K562 (cell line): ENCODE data around the gene CDCP1. TPM values are rescaled to one million over a fixed set of nuclear protein-coding genes. Genes with fewer than 3 reads are reported as not detected.
A peak's percentile ranks its signal among the peaks of the same experiment; 100 is the strongest.

Experiments used
- ATF3 ChIP-seq, 2 experiments: fragments of 450-650 bp in 1 of 2; sonication (generic) in 1 of 2; formaldehyde crosslinking in 1 of 2; IDR thresholded peaks in 1 of 2; conservative IDR thresholded peaks in 1 of 2; 2 replicates each; pipeline versions ENCODE4 v1.6.1 to v1.8.1; 2016 to 2023; ENCODE audit warnings: mild to moderate bottlenecking in 2 of 2, moderate library complexity in 2 of 2, inconsistent platforms in 1 of 2, missing genetic modification reagents in 1 of 2
- BDP1 ChIP-seq: IDR thresholded peaks from 3 replicates; pipeline ENCODE4 v1.6.1; 2011; ENCODE audit not compliant: insufficient read length, insufficient read depth
- CBX2 ChIP-seq: fragments of 200-600 bp; sonication (generic); IDR thresholded peaks from one replicate; pipeline ENCODE4 v1.6.1; 2012; ENCODE audit warnings: mild to moderate bottlenecking, low read length, inconsistent platforms; ENCODE audit not compliant: insufficient read depth, poor library complexity, severe bottlenecking
- CHD2 ChIP-seq: IDR thresholded peaks from 2 replicates; pipeline ENCODE4 v1.6.1; 2011; ENCODE audit warnings: low read depth, low read length
- CHD4 ChIP-seq: fragments of 200-600 bp; sonication (generic); IDR thresholded peaks from 3 replicates; pipeline ENCODE4 v1.6.1; 2012; ENCODE audit warnings: low read depth, mild to moderate bottlenecking, mixed read lengths, low read length, inconsistent platforms; ENCODE audit not compliant: insufficient read depth, insufficient replicate concordance, poor library complexity, severe bottlenecking
- EHMT2 ChIP-seq: fragments of 450-650 bp; IDR thresholded peaks from 2 replicates; pipeline ENCODE4 v1.6.1; 2018; ENCODE audit warnings: antibody characterized with exemption
- ETS2 ChIP-seq: IDR thresholded peaks from 2 replicates; pipeline ENCODE4 v1.6.1; 2016; ENCODE audit warnings: borderline replicate concordance, missing genetic modification characterization, mild to moderate bottlenecking, moderate library complexity, missing compliant biosample characterization; ENCODE audit not compliant: poor library complexity, severe bottlenecking
- ETV6 ChIP-seq, 3 experiments: fragments of 150-350 bp in 1 of 3; sonication (generic) in 1 of 3; formaldehyde crosslinking in 1 of 3; IDR thresholded peaks; 2 replicates each; pipeline versions ENCODE4 v1.6.1 to v1.8.0; 2014 to 2022; ENCODE audit warnings: borderline replicate concordance in 2 of 3, low read depth in 2 of 3, antibody characterized with exemption in 1 of 3, low read length in 1 of 3, mild to moderate bottlenecking in 1 of 3, missing genetic modification reagents in 1 of 3
- GTF2E2 ChIP-seq: fragments of 200-800 bp; sonication (Bioruptor generic); IDR thresholded peaks from 2 replicates; pipeline ENCODE4 v1.6.1; 2016; ENCODE audit warnings: missing genetic modification characterization, missing compliant biosample characterization
- HNRNPH1 ChIP-seq: fragments of 200-400 bp; formaldehyde crosslinking; optimal IDR thresholded peaks from 2 replicates; pipeline ENCODE3; 2017; ENCODE audit warnings: low read depth, mild to moderate bottlenecking, low read length, moderate library complexity
- KLF10 ChIP-seq: fragments of 250-450 bp; sonication (Bioruptor Pico); IDR thresholded peaks from 2 replicates; pipeline ENCODE4 v1.6.1; 2021; ENCODE audit warnings: matching md5 sums
- NFATC3 ChIP-seq: fragments of 450-650 bp; IDR thresholded peaks from 2 replicates; pipeline ENCODE4 v1.6.1; 2017; ENCODE audit warnings: mild to moderate bottlenecking
- TAF7 ChIP-seq: fragments of 450-650 bp; IDR thresholded peaks from 2 replicates; pipeline ENCODE4 v1.6.1; 2016; ENCODE audit warnings: missing genetic modification characterization, missing compliant biosample characterization
- TGIF2 ChIP-seq: sonication (generic); formaldehyde crosslinking; IDR thresholded peaks from 2 replicates; pipeline ENCODE4 v1.8.1; 2022; ENCODE audit warnings: mild to moderate bottlenecking, missing genetic modification reagents, moderate library complexity
- XRCC5 ChIP-seq: fragments of 200-400 bp; formaldehyde crosslinking; IDR thresholded peaks from 2 replicates; pipeline ENCODE4 v1.6.1; 2017; ENCODE audit warnings: low read depth, mild to moderate bottlenecking, low read length
- YBX1 ChIP-seq: fragments of 450-650 bp; IDR thresholded peaks from 2 replicates; pipeline ENCODE4 v1.7.1; 2016; ENCODE audit warnings: mild to moderate bottlenecking
- ZBTB34 ChIP-seq: fragments of 250-450 bp; sonication (Bioruptor Pico); IDR thresholded peaks from 2 replicates; pipeline ENCODE4 v1.8.0; 2021; ENCODE audit warnings: mild to moderate bottlenecking, moderate library complexity
- ZNF140 ChIP-seq: fragments of 250-450 bp; sonication (Bioruptor Pico); IDR thresholded peaks from 2 replicates; pipeline ENCODE4 v1.8.0; 2021; ENCODE audit warnings: moderate library complexity, mild to moderate bottlenecking, inconsistent platforms
- ZNF354B ChIP-seq: fragments of 250-450 bp; sonication (Bioruptor Pico); IDR thresholded peaks from 2 replicates; pipeline ENCODE4 v1.4.0; 2020
- ZNF395 ChIP-seq: fragments of 200-800 bp; sonication (Bioruptor generic); IDR thresholded peaks from 2 replicates; pipeline ENCODE4 v1.6.1; 2017; ENCODE audit warnings: missing genetic modification characterization, missing compliant biosample characterization
- ZNF695 ChIP-seq: fragments of 450-650 bp; formaldehyde crosslinking; IDR thresholded peaks from 2 replicates; pipeline ENCODE4 v1.4.0; 2020; ENCODE audit warnings: mild to moderate bottlenecking, moderate library complexity
- ZNF780A ChIP-seq: fragments of 250-450 bp; sonication (Bioruptor Pico); IDR thresholded peaks from 2 replicates; pipeline ENCODE4 v1.5.0; 2021; ENCODE audit warnings: mild to moderate bottlenecking
- polyA plus RNA-seq, 8 experiments: library from polyadenylated mRNA; depleted of rRNA in 4 of 8; stranded (reverse) in 5 of 8; unstranded in 3 of 8; fragments of >200 nt; fragmentation: Nextera tagmentation in 2 of 8; fragmentation: Illumina TruSeq in 1 of 8; extraction: Ambion mirVana in 2 of 8; extraction: Trizol in 1 of 8; gene quantifications; 2 replicates each; pipeline versions ENCODE4 v1.2.1 to v1.2.3, GENCODE V29; 2011 to 2014; ENCODE audit warnings: inconsistent platforms in 1 of 8, missing spikeins in 1 of 8
- total RNA-seq, 7 experiments: library from RNA; depleted of rRNA in 6 of 7; stranded (reverse); fragments of >200 nt in 6 of 7; fragmentation: Illumina TruSeq in 2 of 7; extraction: Trizol in 2 of 7; gene quantifications; 2 replicates each; pipeline versions ENCODE4 v1.2.1 to v1.2.3, GENCODE V29; 2011 to 2021; ENCODE audit warnings: low replicate concordance in 1 of 7
- TF ChIP-seq, protein P1 (sequence below): sonication (generic); IDR thresholded peaks from 2 replicates; pipeline ENCODE4 v1.6.1; 2016
- TF ChIP-seq, protein P2 (sequence below): fragments of 450-650 bp; IDR thresholded peaks from 2 replicates; pipeline ENCODE4 v1.6.1; 2016

CDCP1 gene
- total and polyA plus RNA-seq, 9 of the 15 experiments (the other 6 are each of a cell fraction or from before 2014, with no cell fraction given): 3.9 to 16.4 (median 5.2) TPM

- no peak for TF ChIP-seq ETV6 (IDR thresholded peaks at IDR 0.05; ENCODE audit: borderline replicate concordance in 1 of 2, low read depth in 2 of 2, low read length in 1 of 2)
- TF ChIP-seq ETV6 (CRISPR knock-in tag; IDR thresholded peaks at IDR 0.05; ENCODE audit: borderline replicate concordance): no peak
- no peak for TF ChIP-seq ZNF780A (CRISPR knock-in tag)
- TF ChIP-seq ZNF140 (CRISPR knock-in tag): no peak
- TF ChIP-seq, protein P1, sequence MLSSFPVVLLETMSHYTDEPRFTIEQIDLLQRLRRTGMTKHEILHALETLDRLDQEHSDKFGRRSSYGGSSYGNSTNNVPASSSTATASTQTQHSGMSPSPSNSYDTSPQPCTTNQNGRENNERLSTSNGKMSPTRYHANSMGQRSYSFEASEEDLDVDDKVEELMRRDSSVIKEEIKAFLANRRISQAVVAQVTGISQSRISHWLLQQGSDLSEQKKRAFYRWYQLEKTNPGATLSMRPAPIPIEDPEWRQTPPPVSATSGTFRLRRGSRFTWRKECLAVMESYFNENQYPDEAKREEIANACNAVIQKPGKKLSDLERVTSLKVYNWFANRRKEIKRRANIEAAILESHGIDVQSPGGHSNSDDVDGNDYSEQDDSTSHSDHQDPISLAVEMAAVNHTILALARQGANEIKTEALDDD: no peak
- no peak for TF ChIP-seq ETS2
- no peak for TF ChIP-seq ATF3 (IDR thresholded peaks at IDR 0.05)
- TF ChIP-seq ATF3 (CRISPR knock-in tag; conservative IDR thresholded peaks at IDR 0.05): no peak
- no peak for TF ChIP-seq ZNF354B (CRISPR knock-in tag)
- TF ChIP-seq GTF2E2: no peak
- TF ChIP-seq YBX1: no peak
- TF ChIP-seq CHD2: no peak
- TF ChIP-seq HNRNPH1: no peak
- TF ChIP-seq TAF7 (tag): no peak
- no peak for TF ChIP-seq EHMT2
- peak; percentile 71 for TF ChIP-seq ZNF395 (CRISPR knock-in tag)
- no peak for TF ChIP-seq XRCC5
- no peak for TF ChIP-seq TGIF2 (CRISPR knock-in tag)
- TF ChIP-seq ZBTB34 (CRISPR knock-in tag): no peak
- TF ChIP-seq KLF10 (CRISPR knock-in tag): no peak
- no peak for TF ChIP-seq NFATC3
- TF ChIP-seq, protein P2, sequence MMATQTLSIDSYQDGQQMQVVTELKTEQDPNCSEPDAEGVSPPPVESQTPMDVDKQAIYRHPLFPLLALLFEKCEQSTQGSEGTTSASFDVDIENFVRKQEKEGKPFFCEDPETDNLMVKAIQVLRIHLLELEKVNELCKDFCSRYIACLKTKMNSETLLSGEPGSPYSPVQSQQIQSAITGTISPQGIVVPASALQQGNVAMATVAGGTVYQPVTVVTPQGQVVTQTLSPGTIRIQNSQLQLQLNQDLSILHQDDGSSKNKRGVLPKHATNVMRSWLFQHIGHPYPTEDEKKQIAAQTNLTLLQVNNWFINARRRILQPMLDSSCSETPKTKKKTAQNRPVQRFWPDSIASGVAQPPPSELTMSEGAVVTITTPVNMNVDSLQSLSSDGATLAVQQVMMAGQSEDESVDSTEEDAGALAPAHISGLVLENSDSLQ: no peak
- TF ChIP-seq CHD4: no peak
- no peak for TF ChIP-seq CBX2
- TF ChIP-seq BDP1: no peak
- no peak for TF ChIP-seq ZNF695
These were observed 45.2 kb downstream of the CDCP1 start (continued) for GRCh38 chr3:45100981-45101407.
